SKM-1 (cell line): Measurements from ENCODE around the gene SCNM1.

Experiments used
- DNase-seq: peaks from one replicate; lab custom pipeline; 2025; ENCODE audit not compliant: unreplicated experiment; lab: John Stamatoyannopoulos, UW

SCNM1 gene, protein sequence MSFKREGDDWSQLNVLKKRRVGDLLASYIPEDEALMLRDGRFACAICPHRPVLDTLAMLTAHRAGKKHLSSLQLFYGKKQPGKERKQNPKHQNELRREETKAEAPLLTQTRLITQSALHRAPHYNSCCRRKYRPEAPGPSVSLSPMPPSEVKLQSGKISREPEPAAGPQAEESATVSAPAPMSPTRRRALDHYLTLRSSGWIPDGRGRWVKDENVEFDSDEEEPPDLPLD

DNA sequence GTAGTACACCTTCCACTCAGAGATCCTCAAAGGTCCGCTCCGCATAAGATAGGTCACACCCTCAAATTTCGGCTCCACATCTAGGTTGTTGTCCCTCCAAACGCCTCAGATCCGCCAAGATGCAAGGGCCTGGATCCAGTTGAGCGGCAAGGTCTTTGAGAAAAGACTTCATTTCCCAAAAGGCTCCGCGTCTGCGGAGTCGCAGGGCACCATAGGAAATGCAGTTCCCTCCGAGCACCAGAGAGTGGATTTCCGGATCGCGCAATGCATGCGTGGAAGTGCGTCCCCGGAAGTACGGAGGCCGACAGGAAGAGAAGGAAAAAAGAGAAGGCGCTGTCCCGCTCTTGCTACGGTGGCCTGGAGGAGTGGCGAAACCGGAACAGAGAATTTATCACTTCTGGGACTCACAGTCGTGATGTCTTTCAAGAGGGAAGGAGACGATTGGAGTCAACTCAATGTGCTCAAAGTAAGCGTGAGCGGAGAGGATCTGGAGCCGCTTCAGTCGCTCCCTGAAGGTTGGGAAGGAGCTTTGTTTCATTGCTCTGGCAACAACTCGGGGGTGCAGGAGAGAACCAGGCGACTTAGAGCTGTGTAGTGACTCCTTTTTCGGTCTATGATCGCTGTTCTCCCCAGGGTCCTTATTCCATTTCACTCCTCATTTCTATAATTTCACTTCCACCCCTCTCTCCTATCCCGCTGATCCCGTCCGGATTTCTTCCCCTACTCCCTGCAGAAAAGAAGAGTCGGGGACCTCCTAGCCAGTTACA is at the start of gene SCNM1, which contains the start of gene LYSMD1:
TSS of gene SCNM1 (plus strand) at position 407 of the 767 bp plus-strand sequence. CDS start at position 416, 9 bp downstream.
TSS of gene LYSMD1 (minus strand) at position 165 of the 767 bp plus-strand sequence. CDS start 644 bp downstream, outside the sequence.
- DNase-seq = peak; percentile 100

DNA sequence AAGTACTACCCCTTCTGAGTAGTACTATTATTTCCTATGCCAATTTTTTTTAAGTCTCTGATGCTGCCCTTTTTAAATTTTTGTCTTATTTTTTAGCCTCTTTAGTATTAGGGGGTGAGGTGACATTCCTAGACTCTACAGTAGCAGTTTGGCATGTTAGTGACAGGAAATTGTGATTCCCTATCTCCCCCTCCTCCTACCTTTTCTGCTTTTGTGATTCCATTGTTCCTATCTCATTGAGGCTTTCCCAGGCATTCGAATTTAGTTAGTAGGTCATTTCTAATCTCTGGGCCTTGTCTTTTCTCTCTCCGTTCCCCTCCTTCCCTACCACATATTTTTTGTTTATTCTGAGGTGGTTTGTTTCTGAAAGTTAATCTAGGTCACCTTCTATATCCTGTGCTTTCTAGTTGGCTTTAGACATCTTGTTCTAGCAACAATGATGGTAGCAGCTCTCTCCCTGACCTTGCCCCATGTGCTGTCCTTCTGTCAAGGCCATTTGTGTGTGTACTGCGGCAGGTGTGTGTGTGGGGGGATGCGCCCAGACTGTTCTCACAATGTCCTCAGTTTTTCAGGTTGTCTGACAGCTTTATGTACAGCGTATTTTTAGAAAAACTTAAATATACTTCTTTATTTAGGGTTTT is 41.1 kb upstream of the SCNM1 start:
- no peak for DNase-seq

DNA sequence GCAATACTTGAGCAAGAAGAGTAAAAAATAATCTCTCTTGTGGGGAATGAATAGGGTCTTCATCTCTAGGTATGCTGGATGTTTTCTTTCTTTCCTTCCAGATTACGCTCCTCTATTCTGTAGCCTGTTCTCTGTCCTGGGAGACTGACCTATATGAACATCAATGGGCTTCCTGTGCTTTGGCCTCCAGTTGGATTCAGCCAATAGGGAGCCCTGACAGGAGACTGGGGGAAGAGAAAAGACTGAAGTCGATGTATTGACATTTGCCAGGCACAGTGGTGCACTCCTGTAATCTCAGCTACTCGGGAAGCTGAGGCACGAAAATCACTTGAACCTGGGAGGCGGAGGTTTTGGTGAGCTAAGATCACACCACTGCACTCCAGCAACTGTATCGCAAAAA is 37.1 kb upstream of the SCNM1 start:
- no peak for DNase-seq

DNA sequence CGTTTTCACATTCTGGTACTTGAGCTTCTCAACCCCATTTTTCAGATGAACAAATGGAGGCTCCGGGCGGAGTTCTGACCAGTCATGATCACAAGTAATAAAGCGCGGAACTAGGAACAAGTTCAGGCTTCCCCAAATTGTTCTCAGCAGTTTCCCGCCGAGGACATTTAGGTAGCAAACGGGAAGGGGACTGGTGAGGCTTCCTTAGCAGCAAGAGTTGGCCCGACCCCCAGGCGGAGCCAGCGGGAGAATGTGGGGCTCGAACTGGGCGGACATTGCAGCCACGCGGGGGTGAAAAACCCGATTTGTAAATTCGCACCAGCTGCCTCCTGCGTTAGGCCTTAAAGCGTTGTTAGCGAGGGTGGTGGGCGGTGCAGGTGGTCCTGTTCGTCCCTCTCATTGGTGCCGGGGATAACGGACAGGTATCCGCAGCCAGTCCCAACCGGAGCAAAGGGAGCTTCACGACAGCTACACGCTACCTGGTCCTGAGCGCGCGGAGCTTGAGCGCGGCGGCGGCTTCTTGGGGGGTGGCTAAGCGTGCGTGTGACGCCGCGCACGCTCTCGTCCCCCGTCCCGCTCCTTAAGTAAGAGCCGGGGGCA is 34.9 kb upstream of the SCNM1 start:
- no peak for DNase-seq

DNA sequence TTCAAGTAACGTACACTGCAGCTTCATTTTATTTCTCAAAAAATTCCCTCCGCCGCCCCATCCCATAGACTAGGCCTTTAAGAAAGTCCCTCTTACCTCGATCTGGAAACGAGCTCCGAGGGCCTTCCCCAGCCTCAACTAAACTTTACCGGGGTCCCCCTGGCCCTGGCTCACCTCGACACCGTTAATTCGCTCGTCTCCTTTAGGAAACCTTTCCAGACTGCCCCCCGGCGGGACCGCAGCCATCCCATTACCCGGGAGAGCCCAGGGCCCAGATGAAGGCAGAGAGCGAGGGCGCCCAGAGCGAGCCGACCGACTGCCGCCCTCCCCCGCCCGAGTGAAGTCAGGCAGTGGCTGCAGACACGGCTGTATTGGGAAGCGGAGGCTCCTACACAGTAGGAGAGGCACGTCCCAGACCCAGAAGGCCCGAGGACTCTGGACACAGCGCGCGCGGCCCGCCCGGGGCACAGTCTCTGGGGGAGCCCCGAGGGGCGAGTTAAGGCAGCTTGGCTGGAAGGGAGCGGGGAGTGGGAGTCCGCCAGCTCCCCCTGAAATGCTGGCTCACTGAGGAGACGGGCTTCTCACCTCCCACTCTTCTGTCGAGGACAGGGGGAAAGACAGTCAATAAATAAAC is 34.1 kb upstream of the SCNM1 start:
- DNase-seq = no peak

DNA sequence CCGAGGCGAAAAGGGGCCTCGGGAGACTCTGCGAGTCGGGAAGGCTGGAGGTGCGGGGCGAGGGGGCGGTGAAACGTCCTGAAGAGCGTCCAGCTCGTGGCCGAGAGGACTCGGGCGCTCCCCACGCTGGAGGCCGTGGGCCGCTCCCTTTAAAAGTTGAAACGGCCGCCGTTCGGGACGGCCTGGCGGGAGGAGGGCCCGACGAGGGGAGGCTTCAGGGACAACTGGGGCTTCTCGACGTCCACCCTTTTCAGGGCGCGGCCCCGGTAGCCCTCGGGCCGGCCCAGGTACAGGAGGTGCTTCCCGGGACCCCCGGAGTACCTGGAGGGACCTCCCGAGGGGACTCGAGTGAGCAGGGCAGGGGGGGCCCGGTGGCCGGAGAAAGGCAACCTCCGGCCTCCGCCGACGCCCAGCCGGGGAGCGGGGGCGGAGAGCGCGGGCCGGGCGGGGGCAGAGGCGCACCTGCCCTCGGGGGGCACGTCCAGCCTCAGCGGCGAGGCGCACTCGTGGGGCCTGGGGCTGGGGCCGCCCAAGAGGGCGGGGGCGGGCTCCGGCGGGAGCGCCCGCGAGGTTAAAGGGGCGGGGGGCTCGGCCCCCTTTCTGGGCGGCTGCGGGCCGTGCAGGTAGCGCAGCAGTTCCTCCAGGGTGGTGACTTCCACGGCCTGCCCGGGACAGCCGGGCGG is 33.5 kb upstream of the SCNM1 start:
- no peak for DNase-seq

DNA sequence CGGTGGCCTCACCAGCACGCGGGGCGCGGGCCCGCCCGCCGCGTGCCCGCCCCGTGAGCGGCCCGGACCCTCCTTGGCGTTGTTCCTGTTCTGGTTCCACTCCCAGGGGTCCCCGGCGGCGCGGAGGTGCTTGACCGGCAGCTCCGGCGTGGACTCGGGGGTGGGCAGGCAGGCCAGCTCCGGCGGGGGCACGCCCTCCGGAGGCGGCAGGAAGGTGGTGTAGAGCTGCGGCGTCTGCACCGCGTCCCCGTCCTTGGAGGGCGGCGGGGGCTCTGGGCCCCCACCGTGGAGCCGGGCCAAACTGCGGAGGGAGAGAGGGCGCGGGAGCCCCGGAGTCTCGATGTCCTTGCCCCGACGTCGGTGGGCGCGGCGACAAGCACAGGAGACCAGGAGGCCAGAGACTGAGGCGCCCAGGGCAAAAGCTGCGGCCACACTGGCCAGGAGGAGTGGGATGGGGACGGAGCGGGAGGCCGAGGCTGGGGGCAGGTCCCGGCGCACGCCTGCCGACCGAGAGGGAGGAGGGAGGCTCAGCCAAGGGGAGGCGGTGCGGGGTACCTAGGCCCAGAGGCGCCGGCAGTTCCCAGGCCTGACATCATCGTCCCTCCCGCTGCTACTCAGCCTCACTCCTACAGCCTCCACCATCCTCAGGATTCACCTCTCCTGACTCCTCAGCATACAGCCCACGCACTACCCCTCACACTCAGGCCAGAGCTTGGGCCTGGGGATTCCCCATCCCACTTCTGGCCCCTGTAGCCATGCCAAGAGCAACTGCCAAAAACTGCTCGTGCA is 32.7 kb upstream of the SCNM1 start:
- DNase-seq = no peak

DNA sequence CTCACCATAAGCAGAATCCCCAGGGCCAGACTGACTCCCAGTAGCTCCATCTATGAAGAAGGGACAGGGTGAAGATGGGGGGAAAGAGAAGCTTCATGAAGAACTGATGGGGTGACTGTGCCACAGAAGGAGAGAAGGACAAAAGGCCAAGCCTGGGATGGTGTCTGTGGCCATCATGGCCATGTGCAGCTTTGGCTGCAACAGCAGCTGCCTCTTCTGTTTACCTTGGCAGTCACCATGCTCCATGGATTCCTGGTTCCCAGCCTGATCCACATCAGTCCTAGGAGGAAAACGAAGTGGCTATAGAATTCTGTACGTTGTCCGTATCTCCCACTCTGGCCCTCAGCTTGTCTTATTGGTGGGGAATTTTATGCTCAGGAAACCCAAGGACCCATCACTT is 31.5 kb upstream of the SCNM1 start:
- DNase-seq = no peak

DNA sequence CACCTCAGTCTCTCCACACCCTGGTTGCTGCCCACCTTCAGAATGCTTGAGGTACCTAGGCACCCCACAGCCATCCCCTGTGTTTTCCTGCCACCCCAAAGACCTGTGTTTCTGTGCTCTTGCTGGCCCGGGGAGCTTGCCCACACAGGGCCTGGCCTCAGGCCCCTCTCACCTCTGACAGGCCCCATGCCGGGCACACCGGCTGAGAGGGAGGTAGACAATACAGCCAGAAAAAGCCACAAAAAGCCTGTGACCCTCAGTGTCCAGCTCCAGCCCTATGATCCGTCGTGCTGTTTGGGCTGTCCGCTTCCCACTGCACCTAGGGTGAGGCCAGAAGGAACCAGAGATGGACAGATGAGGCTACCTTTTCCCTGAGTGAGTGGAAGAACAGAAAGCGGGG is 31.0 kb upstream of the SCNM1 start:
- no peak for DNase-seq

DNA sequence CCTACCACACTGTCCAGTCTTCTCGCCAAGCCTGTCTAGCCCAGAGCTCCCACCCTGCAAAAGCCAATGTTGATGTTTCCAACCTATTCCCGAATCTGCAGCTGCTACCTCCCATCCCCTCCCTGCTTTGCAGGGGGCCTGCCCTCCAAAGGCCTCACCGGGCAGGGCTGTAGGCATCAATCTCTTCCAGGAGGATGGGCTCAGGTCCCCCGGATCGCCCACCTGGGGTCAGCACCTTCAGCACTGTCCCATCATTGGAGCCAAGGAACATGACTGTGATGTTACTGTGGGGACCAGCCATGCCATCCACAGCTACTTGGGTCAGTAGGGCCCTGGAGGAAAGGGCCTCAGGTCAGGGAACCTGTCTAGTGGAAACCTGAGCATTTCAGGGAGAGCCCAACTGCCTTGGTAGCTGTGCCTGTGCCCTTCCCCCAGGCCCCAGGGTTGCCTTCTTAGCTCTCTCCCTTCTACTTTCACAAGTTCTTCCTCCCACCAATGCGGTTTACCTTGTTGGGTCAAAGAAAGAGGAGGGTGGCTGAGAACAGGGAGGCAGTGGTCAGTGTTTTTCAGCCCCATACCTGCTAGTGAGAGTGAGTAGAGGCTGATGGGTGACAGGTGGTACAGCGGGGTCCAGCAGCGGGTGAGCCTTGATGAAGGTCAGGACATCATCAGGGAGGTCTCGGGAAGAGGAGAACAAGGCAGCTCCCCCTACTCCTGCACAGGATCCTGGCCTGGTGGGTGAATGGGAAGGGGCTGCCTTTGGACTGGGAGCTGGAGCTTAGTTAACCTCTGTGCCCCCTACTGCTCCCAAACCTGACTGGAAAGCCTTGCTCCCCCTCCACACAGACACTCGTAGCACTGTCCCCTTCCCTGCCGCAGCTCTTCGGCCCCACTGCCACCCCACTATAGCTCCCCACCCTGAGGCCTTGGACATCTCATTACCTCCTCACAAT is 30.2 kb upstream of the SCNM1 start:
- no peak for DNase-seq

DNA sequence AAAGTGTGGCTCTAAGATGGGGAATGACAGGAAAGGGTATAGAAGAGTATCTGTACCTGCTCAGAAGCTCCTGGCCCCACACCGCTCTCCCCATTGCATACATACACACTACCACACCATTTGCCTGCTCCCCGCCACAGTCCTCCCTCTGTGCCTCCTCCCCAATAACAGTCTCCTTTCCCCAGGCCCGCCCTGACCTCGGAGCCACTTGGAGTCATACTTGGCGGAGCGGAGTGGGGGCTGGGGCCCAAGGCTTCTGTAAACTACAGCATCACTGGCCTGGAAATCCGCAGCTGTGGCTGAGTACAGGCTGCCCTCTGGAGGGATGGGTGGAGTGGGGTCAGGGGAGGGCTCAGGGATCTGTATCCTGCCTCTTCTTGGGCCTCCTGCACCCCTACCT is 28.2 kb upstream of the SCNM1 start:
- no peak for DNase-seq

DNA sequence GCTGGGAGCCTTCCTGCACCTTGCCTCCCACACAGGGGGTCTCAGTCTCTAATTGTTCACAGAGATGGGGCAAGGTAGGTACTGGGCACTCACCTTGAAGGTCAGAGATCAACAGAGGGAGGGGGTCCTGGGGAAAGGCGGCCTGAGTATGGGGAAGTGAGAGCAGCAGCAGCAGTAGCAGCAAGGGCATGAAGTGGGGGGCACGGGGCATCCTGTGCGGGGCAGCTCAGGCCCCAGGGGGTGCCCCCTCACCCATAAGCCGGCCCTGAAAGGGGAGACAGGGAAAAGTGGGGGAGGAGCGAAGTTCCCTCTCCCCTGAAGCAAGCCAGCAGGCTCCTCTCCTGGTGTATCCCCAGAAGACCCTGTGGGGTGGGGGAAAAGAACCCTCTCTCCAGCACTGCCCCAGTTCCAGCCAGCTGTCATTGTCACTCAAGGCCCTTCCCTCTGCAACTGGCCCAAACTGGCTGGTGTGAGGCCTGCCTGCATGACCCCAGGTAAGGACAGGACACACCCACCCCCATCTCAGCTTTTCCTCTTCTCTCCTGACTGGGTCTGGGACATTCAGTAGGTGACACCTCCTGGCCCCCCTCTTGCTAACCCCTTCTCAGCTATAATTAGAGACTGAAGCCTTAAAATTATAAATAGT is 23.4 kb upstream of the SCNM1 start:
- no peak for DNase-seq

DNA sequence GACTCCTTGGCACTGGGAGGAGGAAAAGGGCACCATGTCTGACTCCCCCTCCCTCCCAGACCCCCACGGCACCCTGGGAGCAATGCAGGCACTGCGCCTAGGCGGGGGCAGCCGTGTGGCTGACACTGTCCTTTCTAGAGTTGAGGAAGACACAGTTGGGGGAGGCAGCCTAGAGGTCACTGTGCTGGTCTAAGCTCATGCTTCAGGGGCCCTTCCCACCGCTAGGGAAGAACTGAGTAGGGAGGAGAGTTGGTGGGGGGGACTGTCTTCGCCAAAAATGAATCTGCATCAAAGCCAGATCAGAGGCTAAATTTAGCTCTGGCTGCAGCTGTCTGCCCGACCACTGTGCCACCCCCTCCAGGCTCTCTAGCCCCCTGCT is 22.9 kb upstream of the SCNM1 start:
- no peak for DNase-seq

DNA sequence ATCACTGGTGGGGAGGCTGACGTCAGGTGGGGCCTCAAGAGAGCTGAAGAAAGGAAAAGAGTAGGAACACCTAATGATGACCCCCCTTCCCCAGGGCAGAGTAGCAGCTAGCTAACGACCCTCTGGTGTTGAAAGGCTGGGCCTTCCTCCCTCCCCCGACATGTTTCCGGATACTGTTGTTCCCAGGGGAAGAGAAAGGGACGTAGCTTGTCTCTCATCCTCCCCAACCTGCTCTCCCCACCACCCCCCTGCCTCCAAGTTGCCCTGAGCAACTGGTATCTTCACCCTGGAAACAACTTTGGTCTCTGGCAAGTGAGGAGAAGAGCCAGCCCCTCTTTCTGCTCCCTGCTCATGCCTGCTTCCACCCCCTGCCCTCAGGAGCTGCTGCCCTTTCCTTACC is 22.0 kb upstream of the SCNM1 start:
- DNase-seq = no peak

DNA sequence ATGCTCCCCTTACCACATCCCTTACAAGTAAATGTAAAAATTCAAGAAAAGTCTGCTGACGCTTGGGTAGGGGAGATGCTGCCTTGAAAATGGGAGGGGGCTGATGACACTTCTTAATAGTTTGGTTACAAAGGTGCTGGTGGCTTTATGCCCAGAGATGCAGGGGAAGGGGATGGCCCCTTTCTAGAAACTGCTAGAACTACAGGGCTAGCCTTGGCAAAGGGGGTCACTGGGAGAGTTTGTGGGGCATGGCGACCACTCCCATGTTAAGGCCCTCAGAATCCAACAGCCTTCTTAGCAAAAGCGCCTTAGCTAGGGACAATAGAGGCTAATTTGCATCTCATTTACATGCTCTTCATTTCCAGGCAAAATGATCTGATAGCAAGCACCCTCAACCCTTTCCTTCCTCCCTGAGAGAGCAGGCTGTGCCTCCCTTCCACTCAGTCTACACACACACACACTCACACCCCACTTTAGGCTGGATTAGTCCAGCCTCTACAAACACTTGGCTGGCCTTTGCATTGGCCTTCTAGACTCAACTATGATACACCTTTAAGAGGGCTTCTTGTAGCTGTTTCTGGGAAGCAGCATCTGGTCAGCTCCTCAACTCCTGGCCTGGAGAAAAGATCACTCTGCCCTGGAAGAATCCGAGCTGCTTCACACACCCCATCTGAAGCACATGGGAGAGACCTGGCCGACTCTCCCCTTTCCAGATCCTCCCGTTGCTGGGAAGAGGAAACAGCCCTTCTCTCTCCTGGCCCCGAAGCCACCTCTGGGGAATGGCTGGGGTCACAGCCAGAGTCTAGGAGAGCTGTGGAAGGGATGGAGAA is 21.3 kb upstream of the SCNM1 start:
- no peak for DNase-seq

DNA sequence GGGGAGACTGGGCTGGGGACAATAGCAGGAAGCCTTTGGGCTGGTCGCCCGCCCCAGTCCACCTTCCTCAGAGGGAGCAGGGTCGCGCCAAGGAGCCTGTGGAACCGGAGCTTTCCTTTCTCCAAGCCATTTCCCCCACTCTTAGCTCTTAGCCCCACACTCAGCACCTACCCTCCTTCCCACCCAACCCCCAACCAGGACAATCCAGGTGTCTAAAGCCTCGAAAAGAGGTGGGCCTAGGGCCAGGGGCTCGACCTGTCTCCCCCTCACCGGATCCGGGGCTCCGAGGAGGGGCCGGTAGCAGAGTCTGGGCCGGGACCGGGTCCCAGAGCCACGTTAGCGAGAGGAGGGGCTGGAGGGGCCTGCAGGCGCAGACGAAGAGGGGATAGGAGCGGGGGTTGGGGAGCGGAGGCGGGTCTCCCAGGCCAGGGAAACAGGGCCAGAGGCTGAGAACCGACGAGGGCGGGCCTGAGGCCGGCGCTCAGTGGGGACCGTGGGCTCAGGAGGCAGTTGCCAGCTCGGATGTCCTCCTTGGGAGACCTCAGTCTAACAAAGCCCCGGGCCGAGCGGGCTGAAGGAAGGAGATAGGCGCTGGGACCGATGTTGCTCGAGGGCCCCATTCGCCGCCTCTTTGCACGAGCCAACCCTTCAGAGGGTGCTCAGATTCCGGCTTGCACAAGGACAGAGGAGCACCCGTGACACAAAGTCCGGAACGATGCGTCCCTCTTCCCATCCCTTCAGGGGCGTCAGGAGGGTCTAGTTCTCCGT is 20.5 kb upstream of the SCNM1 start:
- no peak for DNase-seq

DNA sequence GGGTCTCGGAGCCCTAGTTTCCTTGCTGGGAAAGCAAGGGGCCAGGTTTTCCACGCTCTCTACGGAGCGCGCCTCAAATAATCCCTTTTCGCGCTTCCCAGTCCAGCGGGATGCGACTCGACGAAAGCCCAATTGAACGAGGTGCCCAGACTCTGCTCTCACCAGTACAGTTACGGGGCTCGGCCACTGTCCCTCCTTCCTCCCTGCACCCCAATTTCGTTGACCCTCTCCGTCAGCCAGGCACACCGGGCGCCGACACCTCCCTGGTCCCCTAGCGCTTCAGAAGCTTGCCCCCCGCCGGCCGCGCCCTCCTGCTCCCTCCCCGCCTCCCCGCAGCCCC is 19.9 kb upstream of the SCNM1 start:
- DNase-seq = no peak
